ENCODE data around the gene CFAP70.

Gene CFAP70

GRCh38 chr10:73358331-73359279 lies at the start of gene CFAP70:
Gene CFAP70, minus strand, starts transcription at chr10:73358864. Its CDS starts 4,068 bp downstream, at chr10:73354796.
- no peak for TF ChIP-seq CTCF (conservative IDR thresholded peaks at IDR 0.05; ENCODE audit: low read depth, low read length)
- peak; percentile 98 for DNase-seq (ENCODE audit: low read depth)
- peak within 1 kb of the TSS; percentile 85 for H3K4me3 ChIP-seq (ENCODE audit: low read depth, low read length)

DNA sequence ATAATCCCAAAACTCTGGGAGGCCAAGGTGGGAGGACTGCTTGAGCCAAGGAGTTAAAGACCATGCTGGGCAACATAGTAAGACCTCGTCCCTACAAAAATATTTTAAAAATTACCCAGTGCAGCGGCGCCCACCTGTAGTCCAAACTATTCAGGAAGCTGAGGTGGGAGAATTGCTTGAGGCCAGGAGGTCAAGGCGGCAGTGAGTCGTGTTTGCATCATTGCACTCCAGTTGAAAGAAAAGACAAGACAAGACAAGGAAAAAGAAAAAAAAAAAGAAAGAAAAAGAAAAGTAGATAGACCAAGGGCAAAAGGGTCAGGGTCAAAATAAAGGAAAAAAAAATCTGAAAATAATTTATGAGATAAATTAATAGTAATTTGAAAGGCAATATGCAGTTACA lies 49.4 kb upstream of the CFAP70 start:
- no peak for DNase-seq (ENCODE audit: low read depth)
- no peak overlapping the region for H3K4me3 ChIP-seq (ENCODE audit: low read depth, low read length)
- TF ChIP-seq CTCF (conservative IDR thresholded peaks at IDR 0.05; ENCODE audit: low read depth, low read length): no peak

- no peak for TF ChIP-seq CTCF (conservative IDR thresholded peaks at IDR 0.05; ENCODE audit: low read depth, low read length)
- H3K4me3 ChIP-seq (ENCODE audit: low read depth, low read length): no peak overlapping the region
- peak; percentile 4 for DNase-seq (ENCODE audit: low read depth)
These were observed 48.8 kb upstream of the CFAP70 start for GRCh38 chr10:73407495-73407894.

DNA sequence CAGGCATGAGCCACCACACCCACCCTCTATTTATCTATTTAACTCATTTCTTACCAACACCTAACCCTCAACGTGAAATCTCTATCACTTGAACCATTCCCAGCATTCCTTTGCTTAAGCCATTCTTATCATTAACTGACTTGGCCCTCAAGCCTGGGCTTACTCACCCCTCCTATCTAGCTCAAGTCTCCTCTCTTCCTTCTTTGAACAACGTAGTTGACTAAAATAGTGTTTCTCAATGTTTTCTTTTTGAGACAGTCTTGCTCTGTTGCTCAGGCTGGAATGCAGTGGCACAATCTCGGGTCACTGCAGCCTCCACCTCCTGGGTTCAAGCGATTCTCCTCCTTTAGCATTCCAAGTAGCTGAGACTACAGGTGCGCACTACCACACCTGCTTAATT lies 48.2 kb upstream of the CFAP70 start:
- H3K4me3 ChIP-seq (ENCODE audit: low read depth, low read length): no peak overlapping the region
- peak; percentile 12 for DNase-seq (ENCODE audit: low read depth)
- no peak for TF ChIP-seq CTCF (conservative IDR thresholded peaks at IDR 0.05; ENCODE audit: low read depth, low read length)

DNA sequence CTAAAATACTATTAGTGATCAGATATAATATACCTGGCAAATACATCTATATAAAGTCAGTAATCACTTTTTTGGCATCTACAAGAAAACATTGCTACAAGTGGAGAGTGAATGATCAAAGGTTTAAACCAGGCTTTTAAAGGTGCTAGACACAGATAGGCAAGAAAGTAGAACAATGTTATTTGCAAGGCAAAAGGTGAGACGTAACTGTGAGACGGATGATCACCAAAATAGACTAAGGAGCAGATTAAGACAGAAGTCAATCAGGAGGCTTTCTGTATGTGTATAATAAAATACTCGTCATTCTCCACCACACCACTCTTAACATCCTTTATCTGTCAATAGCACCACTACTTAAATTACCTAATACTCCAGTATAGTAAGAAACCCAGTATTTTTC lies 46.9 kb upstream of the CFAP70 start:
- TF ChIP-seq CTCF (conservative IDR thresholded peaks at IDR 0.05; ENCODE audit: low read depth, low read length): no peak
- no peak for DNase-seq (ENCODE audit: low read depth)
- no peak overlapping the region for H3K4me3 ChIP-seq (ENCODE audit: low read depth, low read length)

DNA sequence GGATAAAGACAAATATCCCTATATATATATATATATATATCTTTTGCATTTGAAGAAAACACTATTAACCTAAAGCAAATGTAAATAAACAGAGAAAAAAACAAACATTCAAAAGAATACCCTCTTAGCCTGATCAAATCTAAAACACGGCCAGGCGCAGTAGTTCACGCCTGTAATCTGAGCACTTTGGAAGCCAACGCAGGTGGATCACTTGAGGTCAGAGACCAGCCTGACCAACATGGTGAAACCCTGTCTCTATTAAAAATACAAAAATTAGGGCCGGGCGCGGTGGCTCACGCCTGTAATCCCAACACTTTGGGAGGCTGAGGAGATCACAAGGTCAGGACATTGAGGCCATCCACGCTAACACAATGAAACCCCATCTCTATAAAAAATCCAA lies 46.0 kb upstream of the CFAP70 start:
- no peak for TF ChIP-seq CTCF (conservative IDR thresholded peaks at IDR 0.05; ENCODE audit: low read depth, low read length)
- no peak overlapping the region for H3K4me3 ChIP-seq (ENCODE audit: low read depth, low read length)
- no peak for DNase-seq (ENCODE audit: low read depth)

DNA sequence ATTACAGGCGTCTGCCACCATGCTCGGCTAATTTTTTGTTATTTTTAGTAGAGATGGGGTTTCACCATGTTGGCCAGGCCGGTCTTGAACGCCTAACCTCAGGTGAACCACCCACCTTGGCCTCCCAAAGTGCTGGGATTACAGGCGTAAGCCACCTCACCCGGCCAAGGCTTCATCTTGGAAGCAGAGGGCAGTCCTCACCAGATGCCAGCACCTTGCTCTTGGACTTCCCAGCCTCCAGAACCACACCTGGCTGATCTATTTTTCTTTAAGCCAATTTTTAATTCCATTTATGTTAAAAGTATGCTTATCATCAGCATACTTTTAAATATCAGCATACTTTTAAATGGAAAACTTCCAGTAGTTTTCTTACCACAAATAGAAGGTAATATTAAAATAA lies 43.0 kb upstream of the CFAP70 start:
- no peak for TF ChIP-seq CTCF (conservative IDR thresholded peaks at IDR 0.05; ENCODE audit: low read depth, low read length)
- no peak for DNase-seq (ENCODE audit: low read depth)
- no peak overlapping the region for H3K4me3 ChIP-seq (ENCODE audit: low read depth, low read length)

Measured in choroid plexus epithelial cell (primary cell).